GM21528 (cell line): ENCODE results near the gene PDCD4.

ENCODE experiments used
- ATAC-seq: cut with Tn5 transposase; IDR thresholded peaks from one replicate; pipeline ENCODE4 v1.9.1; 2021; ENCODE audit warnings: mild to moderate bottlenecking, moderate library complexity; ENCODE audit not compliant: unreplicated experiment, low FRiP score

PDCD4 gene

DNA sequence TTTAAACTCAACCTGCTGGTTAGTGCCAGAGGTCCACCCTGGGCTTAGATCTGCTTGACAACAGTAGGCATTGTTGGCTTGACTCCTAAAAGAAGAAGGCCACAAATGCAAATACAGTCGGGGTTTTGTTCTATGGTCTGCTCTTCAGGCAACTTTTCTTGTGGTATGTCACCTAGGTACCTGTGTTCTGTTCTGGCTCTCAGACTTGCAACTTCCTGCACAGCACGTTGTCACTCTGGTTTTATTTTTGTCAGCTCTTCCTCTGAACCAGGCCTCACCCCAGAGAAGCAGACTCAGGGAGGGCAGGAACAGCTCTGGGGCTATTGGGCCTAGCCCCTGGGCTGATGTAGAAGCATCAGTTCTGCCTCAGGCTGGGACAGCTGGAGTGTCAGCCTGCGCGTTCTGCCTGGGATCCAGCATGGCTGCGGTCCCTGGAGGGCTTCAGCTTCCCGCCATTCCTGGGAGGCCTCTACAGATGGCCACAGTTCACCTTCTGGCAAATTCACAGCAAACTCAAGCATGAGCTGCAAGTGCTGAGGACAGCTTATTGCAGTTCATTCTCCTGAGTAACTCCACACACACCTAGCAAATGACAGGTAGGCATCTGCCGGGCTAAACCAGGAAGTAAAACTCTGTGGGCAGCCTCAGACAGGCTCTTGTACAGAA, 11.0 kb upstream of the PDCD4 start:
- peak; percentile 55 for ATAC-seq

DNA sequence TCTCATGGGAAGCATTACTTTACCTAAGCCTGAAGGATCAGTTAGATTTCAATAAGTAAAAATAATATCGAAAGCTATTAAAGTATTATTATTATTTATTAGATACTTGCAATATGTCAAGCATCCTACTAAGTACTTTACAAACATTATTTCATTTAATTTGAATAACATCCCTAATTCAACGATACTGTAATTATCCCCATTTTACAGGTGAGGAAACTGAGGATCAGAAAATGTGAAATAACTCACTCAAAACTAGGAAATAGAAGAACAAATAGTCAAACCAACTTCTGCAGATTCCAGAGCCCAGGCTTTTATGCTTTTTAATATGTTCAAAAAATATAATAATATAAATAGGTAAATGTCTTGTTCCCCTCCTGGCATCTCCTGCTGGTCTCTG, 10.3 kb upstream of the PDCD4 start:
- no peak for ATAC-seq

DNA sequence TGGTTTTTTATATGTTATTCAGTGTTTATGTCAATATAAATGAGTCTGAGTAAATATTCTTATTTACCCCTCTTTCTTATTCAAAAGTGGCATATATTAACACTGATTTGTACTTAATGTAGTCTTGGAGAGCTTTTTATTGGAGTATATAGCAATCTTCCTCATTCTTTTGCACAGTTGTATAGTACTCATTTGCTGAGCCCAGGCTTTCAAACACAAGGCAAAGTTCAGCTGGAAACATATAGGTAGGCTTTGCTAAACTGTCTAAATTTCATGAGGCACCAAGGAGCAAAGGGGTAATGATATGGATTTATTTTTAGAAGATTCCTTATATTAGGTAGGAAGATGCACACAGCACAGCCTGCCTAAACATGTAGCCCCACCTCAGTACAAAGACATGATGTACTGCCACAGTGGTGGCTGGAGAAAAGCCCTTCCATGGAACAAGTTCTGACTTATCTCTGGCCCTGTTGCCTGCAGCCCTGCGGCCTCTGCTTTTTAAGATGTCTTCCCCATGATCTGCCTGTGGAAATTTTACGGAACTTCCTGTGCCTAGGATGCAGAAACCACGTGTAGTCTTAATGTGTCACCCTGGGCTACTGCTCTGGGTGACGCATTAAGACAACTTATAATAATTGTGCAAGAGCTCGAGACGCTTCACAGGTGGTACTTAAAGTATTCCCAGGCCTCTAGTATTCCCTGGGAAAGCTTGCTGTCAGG, 9.6 kb upstream of the PDCD4 start:
- ATAC-seq: no peak

DNA sequence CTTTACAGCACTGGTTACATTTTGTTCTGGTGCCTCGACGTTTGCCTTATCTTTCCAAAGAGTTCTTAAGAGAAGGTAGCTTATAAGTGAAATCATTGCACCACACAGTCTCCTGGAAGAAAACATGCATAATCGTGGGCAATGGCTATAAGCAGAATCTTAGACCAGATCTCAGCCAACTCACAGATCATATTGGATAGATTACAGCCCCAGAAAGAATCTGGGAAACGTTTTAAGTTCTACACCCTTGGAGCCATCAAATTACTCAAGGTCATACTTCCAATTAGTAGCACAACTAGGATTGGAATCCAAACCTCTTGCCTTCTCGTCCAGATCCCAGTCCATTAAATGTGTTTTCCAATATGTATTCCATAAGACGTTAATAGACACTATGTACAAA, 8.8 kb upstream of the PDCD4 start:
- no peak for ATAC-seq

DNA sequence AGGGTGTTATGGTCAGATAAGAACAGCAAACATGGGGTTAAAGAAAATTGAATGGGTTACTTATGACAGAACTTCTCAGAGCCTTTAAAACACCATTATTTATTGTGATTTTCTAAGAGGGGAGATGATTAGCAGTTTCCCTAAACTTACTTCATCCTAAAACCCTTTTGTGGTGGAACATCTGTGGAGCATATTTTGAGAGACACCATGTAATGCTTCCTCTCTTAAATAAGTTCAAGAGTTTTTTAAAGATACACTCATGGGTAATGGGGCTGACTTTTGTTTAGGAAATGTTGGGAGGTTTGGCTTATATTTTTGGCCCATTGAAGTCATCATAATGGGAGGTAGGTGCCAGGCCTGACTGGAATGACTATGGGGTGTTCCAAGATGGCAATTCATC, 8.4 kb upstream of the PDCD4 start:
- ATAC-seq: no peak

DNA sequence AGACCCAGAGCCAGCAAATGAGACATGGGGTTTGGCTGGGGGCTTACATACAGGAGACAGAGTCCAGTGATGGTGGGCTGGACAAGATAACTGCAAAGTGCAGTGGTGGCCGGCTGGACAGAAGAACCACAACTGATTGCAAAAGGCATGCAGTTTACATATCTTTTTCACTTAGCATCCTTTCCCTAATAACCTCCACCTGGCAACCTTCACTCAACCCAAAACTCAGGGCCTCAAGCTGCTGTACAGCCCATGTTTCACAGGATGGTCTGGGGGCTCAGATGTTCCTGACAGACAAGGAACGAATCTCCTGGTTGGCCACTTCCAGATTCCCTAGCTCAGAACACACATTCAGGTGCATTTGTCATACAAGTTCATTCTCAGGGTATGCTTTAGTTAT, 7.8 kb upstream of the PDCD4 start:
- ATAC-seq: no peak

DNA sequence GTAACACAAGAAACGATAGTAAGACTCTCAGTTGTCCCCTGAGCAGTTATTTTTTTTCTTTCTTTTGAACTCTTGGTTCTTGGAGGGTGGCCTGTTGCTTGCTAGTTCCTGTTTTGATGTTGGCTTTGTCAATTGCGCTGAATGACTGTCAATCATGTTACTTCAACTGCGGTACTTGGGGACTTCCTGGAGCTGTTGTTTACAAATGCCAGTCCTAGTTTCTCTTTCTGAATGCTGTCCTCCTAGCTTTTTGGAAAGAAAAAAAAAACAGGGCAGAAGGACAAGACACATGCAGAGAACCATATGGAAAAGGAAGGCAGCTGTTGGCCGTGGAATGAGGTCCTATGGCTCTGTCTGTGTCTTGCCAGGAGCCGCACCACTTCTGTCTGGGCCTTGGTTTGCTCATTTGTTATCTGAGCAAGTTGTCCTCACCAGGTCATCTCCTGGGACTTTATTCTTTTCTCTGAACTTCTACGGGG, 7.0 kb upstream of the PDCD4 start:
- ATAC-seq: peak; percentile 55

DNA sequence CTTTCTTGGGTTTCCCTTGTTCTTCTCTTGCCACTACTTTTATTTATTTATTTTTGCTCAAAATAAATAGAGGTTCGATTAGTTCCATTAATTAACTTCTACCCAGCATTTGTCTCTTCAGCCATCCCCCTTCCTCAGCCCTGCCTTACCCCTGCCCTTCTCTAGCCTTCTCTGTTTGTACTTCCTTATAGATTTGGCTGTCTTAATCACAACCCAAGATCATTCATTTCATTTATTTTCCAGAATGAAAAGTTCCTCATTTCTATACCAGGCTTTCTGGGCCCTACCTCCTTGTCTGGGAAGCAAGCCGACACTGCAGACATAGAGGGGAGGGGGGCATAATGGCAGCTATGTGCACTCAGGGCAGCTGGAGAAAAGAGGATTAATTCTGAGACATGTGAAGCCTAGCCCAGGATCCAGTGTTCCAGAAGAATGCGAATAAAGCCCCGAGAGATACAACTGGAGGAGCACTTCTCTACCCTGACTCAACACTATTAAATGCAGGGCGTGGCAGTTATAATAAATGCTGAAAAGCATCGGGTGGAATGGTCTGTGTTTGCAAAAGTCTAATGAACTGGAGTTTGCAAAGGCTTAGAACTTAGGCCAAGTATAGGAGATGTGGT, 6.4 kb upstream of the PDCD4 start:
- no peak for ATAC-seq

DNA sequence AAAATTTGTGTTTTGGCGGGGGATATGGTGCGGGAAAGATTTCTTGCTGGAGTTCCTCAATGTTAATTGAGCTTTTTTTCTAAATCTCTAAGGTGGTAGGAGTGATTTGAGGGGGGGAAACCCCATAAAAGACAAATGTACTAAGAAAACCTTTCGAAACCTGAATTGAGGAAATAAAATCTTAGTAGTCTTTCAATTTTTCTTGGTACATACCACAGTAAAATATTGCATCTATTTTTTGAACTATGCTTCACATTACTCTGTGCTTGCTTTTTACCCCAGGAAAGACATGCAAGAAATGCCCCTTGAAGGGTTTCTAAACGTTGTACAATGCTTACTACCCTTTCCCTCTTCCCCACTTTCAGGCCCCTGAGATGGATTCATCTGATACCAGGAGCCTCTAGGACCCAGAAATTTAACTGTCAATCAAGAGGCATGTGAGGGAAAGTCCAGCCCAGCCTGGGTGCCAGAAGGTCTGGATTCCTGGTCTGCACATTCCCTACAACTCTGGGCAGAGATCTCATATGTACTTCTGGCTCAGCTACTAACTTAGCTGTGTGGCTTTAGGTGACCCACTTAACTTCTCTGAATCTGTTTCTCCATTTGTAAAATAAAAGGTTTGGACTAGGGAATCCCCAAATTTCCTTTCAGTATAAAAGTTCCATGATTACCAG, 5.8 kb upstream of the PDCD4 start:
- peak; percentile 23 for ATAC-seq

DNA sequence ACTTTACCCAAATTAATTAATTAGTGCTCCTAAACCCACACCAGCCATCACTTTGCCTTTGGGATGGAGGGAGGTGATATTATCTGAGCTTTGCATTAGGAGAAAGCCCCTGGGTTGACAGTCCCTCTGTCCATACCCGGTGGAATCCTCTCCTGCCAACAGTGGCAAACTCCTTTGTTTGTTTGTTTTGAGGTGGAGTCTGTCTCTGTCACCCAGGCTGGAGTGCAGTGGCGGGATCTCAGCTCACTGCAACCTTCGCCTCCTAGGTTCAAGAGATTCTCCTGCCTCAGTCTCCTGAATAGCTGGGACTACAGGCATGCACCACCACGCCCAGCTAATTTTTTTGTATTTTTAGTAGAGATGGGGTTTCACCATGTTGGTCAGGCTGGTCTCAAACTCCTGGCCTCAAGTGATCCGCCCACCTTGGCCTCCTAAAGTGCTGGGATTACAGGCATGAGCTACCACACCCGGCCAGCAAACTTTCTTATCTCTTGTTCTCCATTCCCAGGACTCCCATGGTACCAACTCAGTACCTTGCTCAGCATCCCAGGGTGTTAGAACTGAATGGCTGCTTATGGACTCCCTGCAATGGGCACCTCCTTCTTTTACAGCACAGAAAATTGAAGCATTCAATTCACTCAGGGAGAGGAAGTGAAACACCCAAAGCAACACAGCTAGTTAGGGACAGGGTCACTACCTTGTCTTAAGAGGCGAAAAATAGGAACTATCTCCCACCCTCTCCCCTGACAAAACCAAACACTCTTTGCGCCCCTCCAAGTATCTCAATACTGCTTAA, 4.5 kb upstream of the PDCD4 start:
- peak; percentile 26 for ATAC-seq

DNA sequence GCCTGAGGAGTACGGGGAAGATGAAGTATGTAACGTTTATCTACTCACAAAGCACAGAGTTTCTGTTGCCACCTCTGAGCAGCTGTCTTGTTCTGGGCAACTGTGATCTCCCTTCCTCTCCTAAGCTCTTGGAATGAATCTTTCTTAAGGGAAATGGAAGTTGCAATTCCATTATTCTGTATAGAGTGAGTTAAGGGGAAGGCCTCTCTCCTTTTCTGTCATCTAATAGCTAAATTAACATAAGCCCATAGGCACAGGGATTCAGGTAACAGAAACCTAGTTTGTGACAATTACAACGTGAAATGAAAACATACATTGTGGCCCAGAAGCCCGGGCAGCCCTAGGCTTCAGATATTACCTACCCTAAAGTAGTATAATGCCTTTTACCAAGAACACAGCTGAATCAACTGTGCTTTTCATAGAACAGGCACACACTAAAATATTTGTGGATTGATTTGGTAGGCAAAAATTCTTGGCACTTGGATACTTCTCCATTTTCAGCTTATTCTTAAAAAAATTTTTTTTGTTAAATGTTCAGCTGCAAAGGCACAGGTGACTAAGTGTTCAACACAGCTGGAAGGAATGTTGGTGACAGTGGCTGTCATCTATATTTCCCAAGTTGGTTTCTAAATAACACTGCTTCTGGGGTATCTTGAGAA, 3.8 kb upstream of the PDCD4 start:
- no peak for ATAC-seq

DNA sequence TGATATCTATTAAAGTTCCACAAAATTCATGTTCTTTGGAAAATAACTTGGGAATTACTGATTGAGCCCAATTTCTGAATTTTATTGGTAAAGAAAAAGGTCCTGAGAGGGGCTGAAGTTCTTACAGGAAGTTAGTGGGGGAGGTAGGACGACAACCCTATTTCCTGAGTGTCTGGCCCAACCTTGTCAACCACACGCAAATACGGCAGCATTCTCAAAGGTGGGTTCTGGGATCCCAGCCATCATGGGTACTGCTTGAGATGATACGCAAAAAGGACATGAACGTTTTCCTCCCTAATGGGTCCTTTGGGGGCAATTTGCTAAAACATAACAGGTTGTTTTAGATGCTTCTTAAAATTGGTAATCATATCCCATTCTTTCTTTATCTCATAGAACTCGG, 2.7 kb upstream of the PDCD4 start:
- ATAC-seq: no peak

DNA sequence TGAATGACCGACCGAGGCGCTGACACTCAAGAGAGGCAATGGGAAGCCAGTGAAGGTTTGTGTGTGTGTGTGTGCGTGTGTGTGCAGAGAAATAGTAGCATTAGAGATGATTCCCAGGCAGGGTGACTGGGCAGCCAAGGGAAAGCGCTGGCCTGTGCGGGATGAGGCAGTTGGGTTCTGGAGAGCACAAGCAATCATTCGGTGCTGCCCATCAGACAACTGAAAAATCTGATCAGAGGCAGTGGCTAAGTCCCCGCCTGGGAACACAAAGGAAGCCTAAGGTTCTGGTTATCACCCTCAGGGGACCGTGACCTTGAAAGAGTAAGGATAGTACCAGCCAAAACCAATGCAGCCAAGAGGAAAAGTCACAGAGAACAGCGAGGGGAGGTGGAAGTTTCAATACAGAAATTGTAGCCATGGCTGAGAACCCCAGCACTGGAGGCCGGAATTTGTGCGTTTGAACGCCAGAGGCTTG, 868 bp upstream of the PDCD4 start:
- ATAC-seq: no peak

DNA sequence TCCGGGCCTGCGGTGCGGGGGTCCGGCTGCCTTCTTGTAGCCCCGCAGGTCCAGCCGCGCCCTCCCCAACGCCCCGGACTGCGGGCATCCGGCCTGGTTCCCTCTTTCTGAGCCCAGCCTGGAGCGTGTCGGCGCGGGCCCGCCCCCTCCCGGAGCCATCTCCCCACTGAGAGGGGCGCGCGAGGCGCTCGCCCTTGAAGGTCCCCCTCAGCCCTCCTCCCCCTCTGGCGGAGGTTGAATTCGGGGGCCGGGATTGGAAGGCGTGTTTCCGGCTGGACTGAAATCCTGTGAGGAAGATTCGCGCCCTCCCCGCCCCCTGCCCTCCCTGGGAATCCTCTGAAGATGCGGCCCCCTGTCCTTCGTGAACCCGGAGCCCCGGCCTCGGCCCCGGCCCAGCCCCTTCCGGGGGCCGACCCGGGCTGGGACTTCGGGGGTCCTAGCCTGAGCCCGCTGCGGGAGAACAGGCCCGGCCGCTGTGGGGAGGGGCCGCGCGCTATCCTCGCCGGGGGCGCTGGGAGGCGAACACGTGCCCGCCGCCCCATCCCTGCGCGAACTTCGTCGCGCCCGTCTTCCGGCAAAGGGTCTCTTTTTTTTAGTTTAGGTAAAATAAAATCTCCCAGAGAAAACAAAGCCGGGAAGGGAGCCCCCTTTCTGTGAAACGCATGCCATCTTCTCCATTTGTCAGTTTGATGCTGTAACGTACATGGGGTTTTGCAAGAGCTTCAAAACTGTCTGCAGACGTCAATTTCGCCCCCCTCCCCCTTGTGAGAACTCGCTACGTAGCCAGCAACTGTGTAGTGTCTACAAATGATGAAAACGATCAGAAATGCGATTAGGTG, 636 bp downstream of the PDCD4 start:
- ATAC-seq: peak; percentile 55

DNA sequence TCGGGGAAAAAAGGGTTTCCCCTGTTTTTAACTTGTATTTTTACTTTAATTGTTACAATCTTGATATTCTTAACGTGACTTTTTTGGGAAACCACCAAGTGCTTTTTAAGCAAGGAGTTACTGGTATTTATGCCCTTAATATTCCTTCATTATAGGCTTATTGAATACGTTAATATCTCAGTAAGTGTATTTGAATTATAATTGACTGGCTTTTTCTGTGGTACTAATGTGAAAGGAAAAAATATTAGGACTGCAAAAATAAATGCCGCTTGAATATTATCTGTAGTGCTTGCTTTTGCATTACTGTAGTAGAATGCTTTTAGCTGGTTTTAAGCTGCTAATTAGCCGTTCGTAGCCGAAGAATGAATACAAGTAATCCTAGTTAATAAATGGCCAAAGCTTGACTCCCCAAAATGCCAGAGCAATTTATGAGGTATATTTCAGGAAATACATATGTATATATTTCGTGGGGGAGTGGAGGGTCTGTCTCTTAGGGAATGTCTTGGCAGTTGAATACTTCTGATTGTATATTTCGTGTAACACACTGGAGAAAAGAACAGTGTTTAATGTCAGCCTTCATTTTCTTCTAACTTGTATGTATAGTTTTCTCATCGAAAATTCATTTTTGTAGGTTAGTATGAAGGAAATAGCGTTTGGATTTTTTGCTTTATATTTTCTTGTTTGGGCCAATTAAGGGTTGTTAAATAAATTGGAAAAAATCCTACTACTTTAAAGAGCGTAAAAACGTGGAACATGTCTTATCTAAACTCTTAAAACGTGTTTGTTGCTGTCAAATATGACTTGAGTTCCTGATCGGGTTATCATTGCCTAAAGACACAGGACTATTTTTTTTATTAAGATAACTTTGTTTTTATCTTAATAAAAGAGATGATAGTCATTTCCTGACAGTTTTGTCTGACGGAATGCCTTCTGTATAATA, 1.5 kb downstream of the PDCD4 start:
- no peak for ATAC-seq

DNA sequence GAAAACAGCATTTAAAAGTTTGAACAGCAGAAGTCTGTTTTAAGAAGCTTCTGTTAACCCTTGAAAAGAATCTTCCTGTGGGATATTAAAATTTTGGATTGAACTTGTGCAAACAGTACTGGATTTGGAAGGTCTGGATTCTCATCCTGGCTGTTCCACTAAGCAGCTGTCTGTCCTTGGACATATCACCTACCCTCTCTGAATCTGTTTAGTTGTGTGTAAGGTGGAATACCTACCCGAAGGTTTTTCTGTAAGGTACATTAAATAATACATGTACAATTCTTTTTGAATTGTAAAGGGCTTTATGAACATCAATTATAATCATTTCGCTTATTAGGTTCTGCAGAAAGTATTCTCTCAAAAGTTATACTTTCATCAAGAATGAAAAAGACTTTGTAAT, 2.2 kb downstream of the PDCD4 start:
- ATAC-seq: no peak

DNA sequence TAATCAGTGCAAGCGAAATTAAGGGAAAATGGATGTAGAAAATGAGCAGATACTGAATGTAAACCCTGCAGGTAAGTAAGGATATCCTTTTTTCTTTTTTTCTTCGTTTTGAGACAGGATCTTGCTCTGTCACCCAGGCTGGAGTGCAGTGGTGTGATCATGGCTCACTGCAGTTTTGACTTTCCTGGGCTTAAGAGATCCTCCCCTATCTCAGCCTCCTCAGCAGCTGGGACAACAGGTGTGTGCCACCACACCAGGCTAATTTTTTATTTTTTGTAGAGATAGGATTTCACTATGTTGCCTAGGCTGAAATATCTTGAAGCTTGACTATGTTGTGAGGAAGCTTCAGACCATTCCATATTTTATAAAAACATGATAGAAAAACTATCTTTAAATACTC, 4.3 kb downstream of the PDCD4 start:
- no peak for ATAC-seq

DNA sequence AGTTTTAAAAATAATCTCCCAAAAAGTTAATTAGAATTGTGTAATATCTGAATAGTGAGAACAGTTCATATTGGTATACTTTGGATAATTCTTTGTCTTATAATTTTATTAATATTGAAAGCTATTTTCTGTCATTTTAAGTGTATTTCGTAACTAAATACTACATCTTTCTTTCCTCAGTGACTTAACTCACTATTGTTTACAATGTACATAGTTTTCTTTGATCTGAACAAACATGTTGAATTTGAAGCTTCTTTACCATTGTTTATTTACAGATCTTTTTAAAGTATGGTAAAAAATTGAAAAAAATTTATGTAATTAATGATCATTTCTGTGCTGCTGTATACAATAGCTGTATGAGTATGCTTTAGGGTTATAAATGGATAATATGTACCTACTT, 5.1 kb downstream of the PDCD4 start:
- ATAC-seq: no peak
